MCF 10A (cell line): Measurements from ENCODE around the gene PPM1F. TPM values are rescaled to one million over a fixed set of nuclear protein-coding genes. Genes with fewer than 3 reads are reported as not detected.

ENCODE experiments used
- BruUV-seq: library from RNA; stranded (reverse); fragments of 400-500 nt; replicated peaks from 2 replicates; lab custom pipeline; 2021; lab: Mats Ljungman, UMichigan
- CTCF ChIA-PET: fragments of 300-600 bp; sonication (Branson Sonifier 250); formaldehyde crosslinking; extraction: SDS; loops from one replicate; lab custom pipeline; 2021; ENCODE audit warnings: antibody characterized with exemption, inconsistent platforms; lab: Yijun Ruan, JAX
- POLR2A ChIA-PET: fragments of 300-600, 350-650 bp; sonication (Branson Sonifier 250); formaldehyde crosslinking; extraction: SDS; loops from one replicate; lab custom pipeline; 2020; ENCODE audit warnings: antibody characterized with exemption, inconsistent platforms; lab: Yijun Ruan, JAX
- DNase-seq: peaks from one replicate; pipeline ENCODE4 v3.0.0-alpha.2; 2018; ENCODE audit not compliant: unreplicated experiment
- H3K27ac Mint-ChIP-seq: one replicate; pipeline ENCODE4 v1.8.0; 2022; ENCODE audit warnings: mild to moderate bottlenecking, low read depth, mixed read lengths; ENCODE audit not compliant: unreplicated experiment
- H3K27me3 Mint-ChIP-seq: one replicate; pipeline ENCODE4 v1.8.0; 2022; ENCODE audit warnings: mixed read lengths; ENCODE audit not compliant: insufficient read depth, unreplicated experiment
- H3K36me3 Mint-ChIP-seq: one replicate; pipeline ENCODE4 v1.8.0; 2022; ENCODE audit warnings: mild to moderate bottlenecking, moderate library complexity, mixed read lengths; ENCODE audit not compliant: insufficient read depth, unreplicated experiment
- H3K4me1 Mint-ChIP-seq: one replicate; pipeline ENCODE4 v1.8.0; 2022; ENCODE audit warnings: mixed read lengths; ENCODE audit not compliant: insufficient read depth, unreplicated experiment
- H3K4me3 Mint-ChIP-seq: one replicate; pipeline ENCODE4 v1.8.0; 2022; ENCODE audit warnings: mild to moderate bottlenecking, moderate library complexity, mixed read lengths; ENCODE audit not compliant: unreplicated experiment
- H3K9me3 Mint-ChIP-seq: one replicate; pipeline ENCODE4 v1.8.0; 2022; ENCODE audit warnings: mixed read lengths; ENCODE audit not compliant: unreplicated experiment
- CTCF ChIP-seq: fragments of 200-600 bp; IDR thresholded peaks from one replicate; pipeline ENCODE4 v1.8.0; 2022; ENCODE audit warnings: antibody characterized with exemption, mild to moderate bottlenecking; ENCODE audit not compliant: unreplicated experiment
- intact Hi-C: fragments of 100-400 bp; cut with micrococcal nuclease; formaldehyde crosslinking; loops from 2 replicates; pipeline ENCODE4 v1.14.1; 2022
- total RNA-seq: library from RNA; stranded (reverse); gene quantifications from 2 replicates; pipeline ENCODE4 v1.2.3, GENCODE V29; 2022

The PPM1F gene
- total RNA-seq, 1 experiment from 2014 or later: 32.6 TPM

DNA sequence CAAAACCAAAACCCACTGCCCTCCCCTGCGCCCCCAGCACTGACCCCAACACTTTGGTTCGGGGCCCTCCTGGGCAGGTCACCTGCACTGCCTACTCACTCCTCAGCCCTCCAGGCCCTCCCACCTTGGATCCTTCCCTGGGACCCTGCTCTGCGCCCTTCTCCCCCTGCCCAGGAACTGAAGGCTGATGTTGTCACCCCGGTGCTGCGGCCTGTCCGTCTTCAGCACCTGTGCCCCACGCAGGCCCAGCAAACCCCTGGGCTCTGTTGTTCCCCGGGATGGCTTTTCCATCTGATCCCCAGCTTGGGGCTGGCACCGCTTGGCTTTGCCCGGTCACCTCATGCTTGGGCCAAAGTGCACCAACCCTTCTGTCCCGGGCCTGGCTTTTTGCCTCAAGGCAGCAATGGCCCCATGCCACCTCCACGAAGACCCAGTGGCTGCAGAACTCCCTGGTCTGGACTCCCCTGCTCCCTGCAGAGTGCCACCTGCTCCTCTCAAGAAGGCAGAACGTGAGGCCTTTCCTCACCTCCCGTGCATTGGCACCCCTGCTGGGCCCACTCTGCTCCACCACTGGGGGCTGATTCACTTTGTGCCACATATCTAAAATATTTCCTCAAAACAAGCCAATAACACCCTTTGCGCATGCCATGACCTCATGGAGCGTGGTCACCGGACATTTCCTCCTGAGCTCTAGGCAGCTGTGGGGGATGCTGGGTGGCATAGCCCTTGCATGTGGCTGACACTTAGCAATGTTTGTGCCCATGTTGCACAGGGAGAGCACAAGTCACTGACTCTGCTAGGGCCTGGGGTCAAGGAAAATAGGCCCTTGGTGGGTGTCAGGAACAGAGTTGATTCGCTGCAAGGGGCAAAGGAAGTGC lies 8.8 kb downstream of the PPM1F start:
- CTCF ChIA-PET: interaction anchor here (8.5 kb wide), 1 partner anchor 9 kb away, joined by 65 read pairs; the partner anchor contains the start of gene PPM1F
- BruUV-seq: no TSS peak
- Mint-ChIP-seq H3K9me3 (no peaks in the 10 kb centered on the region), H3K27me3 (no peaks in the 10 kb centered on the region), H3K4me1 (peaks cover 26% of the 10 kb centered on the region), H3K4me3 (no peak overlapping the region), H3K36me3 (peaks cover 26% of the 10 kb centered on the region), H3K27ac (no peak overlapping the region)
- no peak for TF ChIP-seq CTCF
- POLR2A ChIA-PET: no interaction called here
- intact Hi-C loops: loop anchor here (2.0 kb wide), 1 partner anchor 77 kb away; the partner anchor contains the start of gene MAPK1
- no peak for DNase-seq

GRCh38 chr22:21942407-21943343 lies 10.0 kb downstream of the PPM1F start:
- intact Hi-C loops: loop anchor here (2.0 kb wide), 1 partner anchor 76 kb away; the partner anchor contains the start of gene MAPK1
- no peak for TF ChIP-seq CTCF
- POLR2A ChIA-PET: interaction anchor here (0.6 to 1.4 kb wide), 3 partner anchors 10 to 300 kb away, joined by 3 to 7 read pairs (median 3); partner anchors contain the start of gene PPM1F
- DNase-seq: peak; percentile 75
- BruUV-seq: no TSS peak
- Mint-ChIP-seq H3K27ac (peak overlapping the region; percentile 94), H3K4me3 (peak overlapping the region; percentile 28), H3K27me3 (no peaks in the 10 kb centered on the region), H3K4me1 (peaks cover 34% of the 10 kb centered on the region), H3K36me3 (peaks cover 26% of the 10 kb centered on the region), H3K9me3 (no peaks in the 10 kb centered on the region)
- CTCF ChIA-PET: interaction anchor here (0.7 to 8.5 kb wide), 2 partner anchors 10 to 926 kb away, joined by 3 to 65 read pairs; partner anchors contain the start of gene PPM1F

GRCh38 chr22:21941921-21942320 lies 10.7 kb downstream of the PPM1F start:
- no peak overlapping the region for H3K4me3 Mint-ChIP-seq
- no peak for TF ChIP-seq CTCF
- POLR2A ChIA-PET: interaction anchor here (1.4 kb wide), 1 partner anchor 11 kb away, joined by 7 read pairs; the partner anchor contains the start of gene PPM1F
- H3K36me3 Mint-ChIP-seq: peaks cover 26% of the 10 kb centered on the region
- CTCF ChIA-PET: interaction anchor here (0.7 to 8.5 kb wide), 2 partner anchors 11 to 927 kb away, joined by 3 to 65 read pairs; partner anchors contain the start of gene PPM1F
- H3K27ac Mint-ChIP-seq: peak overlapping the region; percentile 94
- intact Hi-C loops: loop anchor here (2.0 kb wide), 1 partner anchor 75 kb away; the partner anchor contains the start of gene MAPK1
- H3K27me3 Mint-ChIP-seq: no peaks in the 10 kb centered on the region
- H3K9me3 Mint-ChIP-seq: no peaks in the 10 kb centered on the region
- BruUV-seq: no TSS peak
- H3K4me1 Mint-ChIP-seq: peaks cover 34% of the 10 kb centered on the region
- no peak for DNase-seq
